Esophagus squamous epithelium (tissue), 5 donors: Measurements from ENCODE around the gene APLF. TPM values are rescaled to one million over a fixed set of nuclear protein-coding genes. Genes with fewer than 3 reads are reported as not detected.

Experiments used
- DNase-seq: peaks from one replicate; lab custom pipeline; 2025; lab: John Stamatoyannopoulos, UW
- H3K27ac ChIP-seq, 4 donors: fragments of 200-600 bp; sonication (generic); one replicate each; pipeline ENCODE4 v1.5.1; 2016 to 2019; ENCODE audit warnings: mild to moderate bottlenecking in 1 of 4
- H3K27me3 ChIP-seq, 4 donors: fragments of 200-600 bp; sonication (generic); 1 replicate in 3 of 4; 2 replicates in 1 of 4; pipeline versions ENCODE4 v1.5.1 to v1.6.0; 2017 to 2021; ENCODE audit warnings: antibody characterized with exemption in 1 of 4
- H3K36me3 ChIP-seq, 3 donors: fragments of 200-600 bp; sonication (generic); one replicate each; pipeline ENCODE4 v1.5.1; 2016 to 2019
- H3K4me1 ChIP-seq, 3 donors: fragments of 200-600 bp; sonication (generic); one replicate each; pipeline ENCODE4 v1.5.1; 2017 to 2019
- H3K4me3 ChIP-seq, 4 donors: fragments of 200-600 bp; sonication (generic); 1 replicate in 3 of 4; 2 replicates in 1 of 4; pipeline ENCODE4 v1.5.1; 2016 to 2019; ENCODE audit warnings: mild to moderate bottlenecking in 2 of 4, moderate library complexity in 1 of 4
- H3K9me3 ChIP-seq, 3 donors: fragments of 200-600 bp; sonication (generic); one replicate each; pipeline ENCODE4 v1.5.1; 2016 to 2019
- CTCF ChIP-seq, 6 experiments: fragments of 450-650 bp in 4 of 6; fragments of 200-600 bp in 2 of 6; sonication (generic) in 2 of 6; IDR thresholded peaks; one replicate each; pipeline ENCODE4 v1.5.1; 2016 to 2019; ENCODE audit warnings: antibody characterized with exemption in 6 of 6, mild to moderate bottlenecking in 4 of 6, moderate library complexity in 4 of 6
- POLR2A ChIP-seq, 4 donors: fragments of 450-650 bp; IDR thresholded peaks; one replicate each; pipeline ENCODE4 v1.6.1; 2017; ENCODE audit warnings: antibody characterized with exemption in 4 of 4, mild to moderate bottlenecking in 4 of 4, moderate library complexity in 3 of 4
- WGBS, 2 donors: methylation state at CpG; one replicate each; pipeline ENCODE4 v1.1.5; 2018; 5-methylcytosine and 5-hydroxymethylcytosine counted together
- intact Hi-C: fragments of 100-400 bp; cut with DNase I; formaldehyde crosslinking; loops from one replicate; pipeline ENCODE4 v1.15.0; 2022
- total RNA-seq, 4 donors: library from RNA; depleted of rRNA; stranded (reverse); fragments of >200 nt; gene quantifications; one replicate each; pipeline ENCODE4 v1.1.0, GENCODE V29; 2016
- donor health status: DM: yes; HTN: yes; CAD: no.

The APLF gene
- total RNA-seq, 4 donors from 2014 or later, result 3.2 to 9.5 (median 4.7) TPM

GRCh38 chr2:68579689-68580088 lies 112.3 kb downstream of the APLF start:
- WGBS, 2 donors, result 94 to 95% methylated on average over 3 of the region's 3 CpGs

GRCh38 chr2:68588589-68588988 lies 121.2 kb downstream of the APLF start:
- Histone ChIP-seq H3K4me3 (no peak overlapping the region), H3K4me1 (no peaks in the 10 kb centered on the region), H3K27me3 (no peaks in the 10 kb centered on the region), H3K27ac (no peak overlapping the region), H3K9me3 (no peaks in the 10 kb centered on the region), H3K36me3 (no peaks in the 10 kb centered on the region)
- WGBS, 2 donors, result 51 to 68% methylated on average over 2 of the region's 2 CpGs
- DNase-seq, result no peak
- intact Hi-C loops, result no loop called here
- no peak for TF ChIP-seq POLR2A (IDR thresholded peaks at IDR 0.05)
- TF ChIP-seq CTCF (IDR thresholded peaks at IDR 0.05), result no peak

More at GRCh38 chr2:68579689-68580088, 112.3 kb downstream of the APLF start:
- intact Hi-C loops, result no loop called here
- H3K4me1 ChIP-seq, result no peaks in the 10 kb centered on the region
- no peak overlapping the region for H3K4me3 ChIP-seq
- peaks cover 0 to 14% (median 0%) of the 10 kb centered on the region in 3 donors for H3K36me3 ChIP-seq
- H3K27ac ChIP-seq, result no peak overlapping the region
- no peak for DNase-seq
- no peaks in the 10 kb centered on the region for H3K9me3 ChIP-seq
- no peaks in the 10 kb centered on the region for H3K27me3 ChIP-seq
- no peak for TF ChIP-seq CTCF (IDR thresholded peaks at IDR 0.05)
- TF ChIP-seq POLR2A (IDR thresholded peaks at IDR 0.05), result no peak

- no peak for TF ChIP-seq POLR2A (IDR thresholded peaks at IDR 0.05)
- no peak for TF ChIP-seq CTCF (IDR thresholded peaks at IDR 0.05)
- WGBS, 2 donors, result 91 to 92% methylated on average over 1 of the region's 1 CpG
- Histone ChIP-seq H3K27ac (no peak overlapping the region), H3K36me3 (no peaks in the 10 kb centered on the region), H3K27me3 (no peaks in the 10 kb centered on the region), H3K4me3 (no peak overlapping the region), H3K9me3 (no peaks in the 10 kb centered on the region), H3K4me1 (peaks cover 0 to 3% (median 0%) of the 10 kb centered on the region in 3 donors)
- intact Hi-C loops, result no loop called here
- no peak for DNase-seq
Measured at GRCh38 chr2:68589963-68590362, 122.6 kb downstream of the APLF start.

- 69 to 75% methylated on average over 1 of the region's 1 CpG for WGBS, 2 donors
- intact Hi-C loops, result no loop called here
Measured at GRCh38 chr2:68590702-68591101, 123.3 kb downstream of the APLF start.

GRCh38 chr2:68591225-68591624 lies 123.8 kb downstream of the APLF start:
- WGBS, 2 donors, result 83 to 86% methylated on average over 4 of the region's 4 CpGs

More at GRCh38 chr2:68590702-68591101, 123.3 kb downstream of the APLF start:
- no peak overlapping the region for H3K4me3 ChIP-seq
- DNase-seq, result no peak
- no peak for TF ChIP-seq CTCF (IDR thresholded peaks at IDR 0.05)
- TF ChIP-seq POLR2A (IDR thresholded peaks at IDR 0.05), result no peak
- H3K36me3 ChIP-seq, result no peaks in the 10 kb centered on the region
- H3K9me3 ChIP-seq, result no peaks in the 10 kb centered on the region
- H3K4me1 ChIP-seq, result peaks cover 0 to 5% (median 0%) of the 10 kb centered on the region in 3 donors
- H3K27me3 ChIP-seq, result no peaks in the 10 kb centered on the region
- no peak overlapping the region for H3K27ac ChIP-seq

More at GRCh38 chr2:68591225-68591624, 123.8 kb downstream of the APLF start:
- TF ChIP-seq POLR2A (IDR thresholded peaks at IDR 0.05) (no peak), CTCF (IDR thresholded peaks at IDR 0.05) (no peak)
- intact Hi-C loops, result no loop called here
- no peak overlapping the region for H3K27ac ChIP-seq
- peaks cover 0 to 5% (median 0%) of the 10 kb centered on the region in 3 donors for H3K4me1 ChIP-seq
- no peak overlapping the region for H3K4me3 ChIP-seq
- H3K27me3 ChIP-seq, result no peaks in the 10 kb centered on the region
- no peak for DNase-seq
- H3K9me3 ChIP-seq, result no peaks in the 10 kb centered on the region
- H3K36me3 ChIP-seq, result no peaks in the 10 kb centered on the region
